Jurkat, Clone E6-1 (cell line): ENCODE data around the gene COL10A1. TPM values are rescaled to one million over a fixed set of nuclear protein-coding genes. Genes with fewer than 3 reads are reported as not detected.

Experiments
- DNase-seq: peaks from one replicate; pipeline ENCODE4 v3.0.0-alpha.2; 2011; ENCODE audit warnings: low read depth, low spot score
- H3K4me3 ChIP-seq: 2 replicates; pipeline ENCODE4 v1.5.1; 2011; ENCODE audit warnings: mild to moderate bottlenecking, low read length, control low read depth, moderate library complexity
- polyA plus RNA-seq: library from polyadenylated mRNA; unstranded; fragments of >200 nt; gene quantifications from one replicate; pipeline ENCODE4 v1.2.1, GENCODE V29; 2012; ENCODE audit warnings: missing spikeins; ENCODE audit not compliant: insufficient read length, insufficient read depth

Gene COL10A1
- polyA plus RNA-seq, result not detected

GRCh38 chr6:116126032-116126431 is at the start of gene COL10A1:
Gene COL10A1 (minus strand): TSS chr6:116126132. CDS start chr6:116125492, 640 bp downstream.
- no peak within 1 kb of the TSS for H3K4me3 ChIP-seq
- DNase-seq, result no peak

GRCh38 chr6:116175344-116175743 is 49.4 kb upstream of the COL10A1 start:
- H3K4me3 ChIP-seq, result no peak overlapping the region

GRCh38 chr6:116173928-116174327 is 48.0 kb upstream of the COL10A1 start:
- DNase-seq, result no peak
- H3K4me3 ChIP-seq, result no peak overlapping the region

More at GRCh38 chr6:116175344-116175743, 49.4 kb upstream of the COL10A1 start:
- no peak for DNase-seq

- DNase-seq, result no peak
- no peak overlapping the region for H3K4me3 ChIP-seq
Observed at GRCh38 chr6:116170358-116171057, 44.6 kb upstream of the COL10A1 start.

- no peak for DNase-seq
Observed at GRCh38 chr6:116169880-116170279, 43.9 kb upstream of the COL10A1 start.

GRCh38 chr6:116168148-116168547 is 42.2 kb upstream of the COL10A1 start:
- no peak overlapping the region for H3K4me3 ChIP-seq
- no peak for DNase-seq

More at GRCh38 chr6:116169880-116170279, 43.9 kb upstream of the COL10A1 start:
- H3K4me3 ChIP-seq, result no peak overlapping the region

GRCh38 chr6:116166369-116166768 is 40.4 kb upstream of the COL10A1 start:
- H3K4me3 ChIP-seq, result no peak overlapping the region
- DNase-seq, result no peak

GRCh38 chr6:116165596-116165995 is 39.7 kb upstream of the COL10A1 start:
- no peak overlapping the region for H3K4me3 ChIP-seq
- DNase-seq, result no peak

- H3K4me3 ChIP-seq, result no peak overlapping the region
- DNase-seq, result no peak
Observed at GRCh38 chr6:116159782-116160524, 34.0 kb upstream of the COL10A1 start.

- no peak overlapping the region for H3K4me3 ChIP-seq
- DNase-seq, result no peak
Observed at GRCh38 chr6:116158641-116159040, 32.7 kb upstream of the COL10A1 start.

GRCh38 chr6:116157391-116157790 is 31.5 kb upstream of the COL10A1 start:
- DNase-seq, result no peak
- no peak overlapping the region for H3K4me3 ChIP-seq

- H3K4me3 ChIP-seq, result no peak overlapping the region
- no peak for DNase-seq
Observed at GRCh38 chr6:116156405-116157326, 30.7 kb upstream of the COL10A1 start.

GRCh38 chr6:116154887-116155286 is 29.0 kb upstream of the COL10A1 start:
- H3K4me3 ChIP-seq, result no peak overlapping the region
- DNase-seq, result no peak

- DNase-seq, result no peak
- no peak overlapping the region for H3K4me3 ChIP-seq
Observed at GRCh38 chr6:116152620-116153019, 26.7 kb upstream of the COL10A1 start.

- no peak overlapping the region for H3K4me3 ChIP-seq
- no peak for DNase-seq
Observed at GRCh38 chr6:116145803-116146675, 20.1 kb upstream of the COL10A1 start.

GRCh38 chr6:116144605-116145004 is 18.7 kb upstream of the COL10A1 start:
- peak; percentile 24 for DNase-seq
- no peak overlapping the region for H3K4me3 ChIP-seq

GRCh38 chr6:116139917-116140316 is 14.0 kb upstream of the COL10A1 start:
- DNase-seq, result no peak
- no peak overlapping the region for H3K4me3 ChIP-seq

GRCh38 chr6:116136933-116137340 is 11.0 kb upstream of the COL10A1 start:
- DNase-seq, result no peak
- H3K4me3 ChIP-seq, result no peak overlapping the region
